ENCODE results near the gene CDH7. TPM values are rescaled to one million over a fixed set of nuclear protein-coding genes. Genes with fewer than 3 reads are reported as not detected.

CDH7 gene
- total RNA-seq, 1 experiment from 2014 or later, result 6.1 TPM

DNA sequence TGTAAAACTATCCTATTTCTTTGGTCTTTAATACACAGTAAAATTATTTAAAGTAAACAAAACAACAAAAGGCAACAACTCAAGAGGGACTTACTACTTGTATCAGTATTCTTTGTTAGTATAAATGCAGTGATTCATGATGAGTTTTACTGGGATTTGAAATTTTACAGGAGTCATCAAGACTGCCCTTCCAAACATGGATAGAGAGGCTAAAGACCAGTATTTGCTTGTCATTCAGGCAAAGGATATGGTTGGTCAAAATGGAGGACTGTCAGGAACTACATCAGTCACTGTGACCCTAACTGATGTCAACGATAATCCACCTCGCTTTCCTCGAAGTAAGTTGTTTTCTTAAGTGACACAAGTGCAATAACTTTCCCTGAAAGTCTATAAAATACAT lies 71.1 kb downstream of the CDH7 start:
- TF ChIP-seq EZH2 (IDR thresholded peaks at IDR 0.05; ENCODE audit: low read length, unreplicated experiment) (no peak), EZH2phosphoT487 (IDR thresholded peaks at IDR 0.05; ENCODE audit: borderline replicate concordance, low read length) (no peak)
- TF ChIP-seq, protein P1, sequence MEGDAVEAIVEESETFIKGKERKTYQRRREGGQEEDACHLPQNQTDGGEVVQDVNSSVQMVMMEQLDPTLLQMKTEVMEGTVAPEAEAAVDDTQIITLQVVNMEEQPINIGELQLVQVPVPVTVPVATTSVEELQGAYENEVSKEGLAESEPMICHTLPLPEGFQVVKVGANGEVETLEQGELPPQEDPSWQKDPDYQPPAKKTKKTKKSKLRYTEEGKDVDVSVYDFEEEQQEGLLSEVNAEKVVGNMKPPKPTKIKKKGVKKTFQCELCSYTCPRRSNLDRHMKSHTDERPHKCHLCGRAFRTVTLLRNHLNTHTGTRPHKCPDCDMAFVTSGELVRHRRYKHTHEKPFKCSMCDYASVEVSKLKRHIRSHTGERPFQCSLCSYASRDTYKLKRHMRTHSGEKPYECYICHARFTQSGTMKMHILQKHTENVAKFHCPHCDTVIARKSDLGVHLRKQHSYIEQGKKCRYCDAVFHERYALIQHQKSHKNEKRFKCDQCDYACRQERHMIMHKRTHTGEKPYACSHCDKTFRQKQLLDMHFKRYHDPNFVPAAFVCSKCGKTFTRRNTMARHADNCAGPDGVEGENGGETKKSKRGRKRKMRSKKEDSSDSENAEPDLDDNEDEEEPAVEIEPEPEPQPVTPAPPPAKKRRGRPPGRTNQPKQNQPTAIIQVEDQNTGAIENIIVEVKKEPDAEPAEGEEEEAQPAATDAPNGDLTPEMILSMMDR (conservative IDR thresholded peaks at IDR 0.05; ENCODE audit: low read depth, low read length), result no peak

DNA sequence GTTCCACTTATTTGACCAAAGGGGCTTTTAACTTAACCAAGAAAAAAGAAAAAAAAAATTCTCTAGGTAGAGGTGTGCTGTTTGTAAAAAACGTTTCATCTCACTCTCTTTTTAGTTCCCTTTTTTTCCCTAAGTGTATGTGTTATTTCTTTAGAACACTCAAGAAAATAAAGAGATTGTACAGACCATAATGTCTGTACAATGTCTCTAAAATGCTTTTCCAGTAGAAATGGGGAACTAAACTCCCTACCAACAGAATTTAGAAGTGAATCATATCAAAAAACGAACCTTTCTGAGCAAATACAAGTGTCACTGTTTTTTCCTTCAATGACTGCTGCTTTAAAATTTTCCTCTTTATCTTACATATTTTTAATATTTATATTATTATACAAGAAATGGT lies 72.0 kb downstream of the CDH7 start:
- Histone ChIP-seq H4K20me1 (ENCODE audit: low read length) (no peaks in the 10 kb centered on the region), H3K27ac (ENCODE audit: low read length) (no peak overlapping the region), H3K4me1 (ENCODE audit: insufficient read depth, low read length) (peaks cover 10% of the 10 kb centered on the region), H3K9me2 (replicated peaks; ENCODE audit: low read length) (no peaks in the 10 kb centered on the region), H3K4me2 (ENCODE audit: low read length) (no peak overlapping the region), H3K27me3 (ENCODE audit: low read length) (no peaks in the 10 kb centered on the region), H3F3A (ENCODE audit: low read length, unreplicated experiment) (no peaks in the 10 kb centered on the region), H3K36me3 (ENCODE audit: low read depth, low read length) (no peaks in the 10 kb centered on the region), H3K79me2 (ENCODE audit: low read length) (no peaks in the 10 kb centered on the region), H3K4me3 (ENCODE audit: low read length) (no peak overlapping the region), H3K9ac (ENCODE audit: low read length) (no peak overlapping the region), H2AFZ (ENCODE audit: low read length) (no peak overlapping the region), H3K9me3 (ENCODE audit: low read length) (no peaks in the 10 kb centered on the region)
- intact Hi-C loops (cut with micrococcal nuclease), result loop anchor here (2.0 kb wide), 1 partner anchor 84 kb away; no protein-coding TSS in a partner anchor
- ChIA-PET CTCF (no interaction called here), POLR2A (ENCODE audit: unreplicated experiment) (no interaction called here)
- no TSS peak for BruUV-seq (replicated peaks)
- no peak for TF ChIP-seq EZH2phosphoT487 (IDR thresholded peaks at IDR 0.05; ENCODE audit: borderline replicate concordance, low read length)
- no peak for TF ChIP-seq EZH2 (IDR thresholded peaks at IDR 0.05; ENCODE audit: low read length, unreplicated experiment)
- TF ChIP-seq, protein P1 (conservative IDR thresholded peaks at IDR 0.05; ENCODE audit: low read depth, low read length), result no peak
- ATAC-seq (no peak), DNase-seq (no peak)

More for the DNA sequence above, 71.1 kb downstream of the CDH7 start:
- Histone ChIP-seq H3K9ac (ENCODE audit: low read length) (no peak overlapping the region), H2AFZ (ENCODE audit: low read length) (0 out of 2 replicates have a peak overlapping the region, but pooled peaks have one; percentile 4), H3K4me1 (ENCODE audit: insufficient read depth, low read length) (peaks cover 10% of the 10 kb centered on the region), H3F3A (ENCODE audit: low read length, unreplicated experiment) (no peaks in the 10 kb centered on the region), H3K36me3 (ENCODE audit: low read depth, low read length) (no peaks in the 10 kb centered on the region), H3K4me3 (ENCODE audit: low read length) (no peak overlapping the region), H3K27ac (ENCODE audit: low read length) (no peak overlapping the region), H3K27me3 (ENCODE audit: low read length) (no peaks in the 10 kb centered on the region), H3K4me2 (ENCODE audit: low read length) (no peak overlapping the region), H3K9me3 (ENCODE audit: low read length) (no peaks in the 10 kb centered on the region), H3K79me2 (ENCODE audit: low read length) (no peaks in the 10 kb centered on the region), H3K9me2 (replicated peaks; ENCODE audit: low read length) (no peaks in the 10 kb centered on the region), H4K20me1 (ENCODE audit: low read length) (no peaks in the 10 kb centered on the region)
- peak; percentile 54 for DNase-seq
- POLR2A ChIA-PET (ENCODE audit: unreplicated experiment), result no interaction called here
- peak; percentile 89 for ATAC-seq
- intact Hi-C loops (cut with micrococcal nuclease), result loop anchor here (2.0 kb wide), 1 partner anchor 85 kb away; no protein-coding TSS in a partner anchor
- CTCF ChIA-PET, result no interaction called here
- BruUV-seq (replicated peaks), result no TSS peak

DNA sequence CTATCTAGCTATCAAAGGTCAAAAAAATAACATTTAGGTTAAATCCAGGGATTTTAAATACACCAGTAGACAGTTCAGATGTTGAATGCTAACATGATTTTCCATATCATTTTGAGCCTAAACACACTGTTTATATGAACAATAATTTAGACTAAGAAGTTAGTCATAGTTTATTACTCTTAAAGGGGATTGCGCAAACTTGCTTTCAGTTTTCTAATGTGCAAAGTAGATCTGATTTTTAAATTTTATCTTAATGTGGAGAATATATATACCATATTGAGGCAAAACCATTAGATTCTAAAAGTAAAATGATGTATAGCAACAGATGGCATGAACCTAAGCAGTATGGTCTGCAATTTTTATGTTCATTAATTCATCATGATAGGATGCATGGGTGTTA lies 76.6 kb downstream of the CDH7 start:
- no peaks in the 10 kb centered on the region for H3K4me1 ChIP-seq (ENCODE audit: insufficient read depth, low read length)
- no peaks in the 10 kb centered on the region for H3K79me2 ChIP-seq (ENCODE audit: low read length)
- BruUV-seq (replicated peaks), result no TSS peak
- CTCF ChIA-PET, result no interaction called here
- H3K4me3 ChIP-seq (ENCODE audit: low read length), result no peak overlapping the region
- no peaks in the 10 kb centered on the region for H3K36me3 ChIP-seq (ENCODE audit: low read depth, low read length)
- POLR2A ChIA-PET (ENCODE audit: unreplicated experiment), result no interaction called here
- no peaks in the 10 kb centered on the region for H3F3A ChIP-seq (ENCODE audit: low read length, unreplicated experiment)
- DNase-seq, result no peak
- no peak overlapping the region for H3K27ac ChIP-seq (ENCODE audit: low read length)
- intact Hi-C loops (cut with micrococcal nuclease), result no loop called here
- H4K20me1 ChIP-seq (ENCODE audit: low read length), result no peaks in the 10 kb centered on the region
- no peaks in the 10 kb centered on the region for H3K27me3 ChIP-seq (ENCODE audit: low read length)
- H3K4me2 ChIP-seq (ENCODE audit: low read length), result no peak overlapping the region
- no peaks in the 10 kb centered on the region for H3K9me2 ChIP-seq (replicated peaks; ENCODE audit: low read length)
- H2AFZ ChIP-seq (ENCODE audit: low read length), result no peak overlapping the region
- no peak overlapping the region for H3K9ac ChIP-seq (ENCODE audit: low read length)
- no peak for ATAC-seq
- TF ChIP-seq EZH2phosphoT487 (IDR thresholded peaks at IDR 0.05; ENCODE audit: borderline replicate concordance, low read length), result no peak
- no peaks in the 10 kb centered on the region for H3K9me3 ChIP-seq (ENCODE audit: low read length)

Data from PC-3 (cell line).